Ovary (tissue), 3 donors: ENCODE measurements around the gene ELOVL2.

Source experiments
- CTCF ChIP-seq, 3 donors: fragments of 450-650 bp in 2 of 3; fragments of 200-600 bp in 1 of 3; IDR thresholded peaks; one replicate each; pipeline versions ENCODE4 v1.5.1 to v1.8.0; 2016 to 2022; ENCODE audit warnings: antibody characterized with exemption in 3 of 3, mild to moderate bottlenecking in 1 of 3
- POLR2A ChIP-seq: fragments of 450-650 bp; IDR thresholded peaks from one replicate; pipeline ENCODE4 v1.6.1; 2017; ENCODE audit warnings: antibody characterized with exemption, mild to moderate bottlenecking, moderate library complexity
- donor health status: DM: no; HTN: no; CAD: no.

GRCh38 chr6:11064836-11065235 lies 20.7 kb upstream of the ELOVL2 start:
- TF ChIP-seq CTCF (IDR thresholded peaks at IDR 0.05): no peak
- no peak for TF ChIP-seq POLR2A
